Hair follicular keratinocyte (primary cell): ENCODE data around the gene ZNF77. TPM values are rescaled to one million over a fixed set of nuclear protein-coding genes. Genes with fewer than 3 reads are reported as not detected.

Experiments
- total RNA-seq: library from RNA; depleted of rRNA; stranded (reverse); fragments of >200 nt; gene quantifications from 2 replicates; pipeline ENCODE4 v1.2.3, GENCODE V29; 2015

The ZNF77 gene
- total RNA-seq = 1.4 and 3.3 TPM in 2 replicates

GRCh38 chr19:2944775-2945574 lies at the start of gene ZNF77:
ZNF77 (minus strand) TSS chr19:2944971; CDS start chr19:2944840, 131 bp downstream.

DNA sequence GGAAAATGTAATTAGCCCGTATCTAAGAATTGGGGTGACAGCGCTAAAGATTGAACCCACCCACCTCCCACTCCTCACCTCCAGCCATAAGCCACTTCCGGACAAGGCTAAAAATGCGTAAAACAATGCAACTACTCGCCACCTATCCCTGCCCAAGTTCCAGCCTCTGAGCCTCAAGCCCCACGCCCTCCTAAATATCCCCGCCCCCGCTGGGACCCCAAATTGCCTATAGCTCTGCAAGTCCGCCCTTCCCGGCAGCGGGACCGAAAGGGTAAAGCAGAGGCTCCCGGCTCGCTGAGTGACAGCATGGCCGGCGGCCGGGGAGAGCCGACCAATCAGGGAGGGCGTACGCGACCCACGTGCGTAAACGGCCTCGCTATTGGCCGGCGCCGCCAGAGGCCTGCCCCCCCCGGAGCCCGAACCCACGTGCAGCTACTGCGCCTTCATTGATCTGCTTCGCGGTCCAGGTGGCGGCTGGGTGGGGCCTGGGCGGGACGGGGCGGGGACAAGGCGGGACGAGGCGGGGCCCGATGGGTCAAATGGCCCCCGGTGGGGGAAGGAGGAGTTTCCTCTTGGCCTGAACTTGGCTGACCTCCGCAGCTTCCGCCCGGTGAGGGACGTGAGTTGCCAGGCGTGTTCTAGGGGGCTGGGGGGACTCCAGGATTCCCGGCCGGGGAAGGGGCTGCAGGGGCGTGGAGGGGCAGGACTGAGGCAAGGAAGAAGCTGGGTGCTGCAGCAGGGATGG lies 32.4 kb upstream of the ZNF77 start, which contains the start of gene TLE6:
TLE6 (plus strand) TSS at position 564 of the 745 bp plus-strand sequence. CDS start 670 bp downstream, outside the sequence.

GRCh38 chr19:2900296-2901252 lies 44.2 kb downstream of the ZNF77 start, which contains the start of gene ZNF57:
ZNF57 (plus strand) TSS chr19:2900928; CDS start chr19:2901046, 118 bp downstream.

Other genes starting within 250 kb of the ZNF77 start
- not detected in 2 replicates for gene GNG7, start 242.3 kb downstream of the ZNF77 start, total RNA-seq
- gene DIRAS1, start 223.6 kb downstream of the ZNF77 start, total RNA-seq = not detected in 2 replicates
- 41.8 and 56.8 TPM in 2 replicates for gene SLC39A3, start 205.0 kb downstream of the ZNF77 start, total RNA-seq
- 60.8 and 84.7 TPM in 2 replicates for gene SGTA, start 161.7 kb downstream of the ZNF77 start, total RNA-seq
- 75.8 and 139 TPM in 2 replicates for gene THOP1, start 159.5 kb downstream of the ZNF77 start, total RNA-seq
- gene ZNF554, start 125.1 kb downstream of the ZNF77 start, total RNA-seq = 1.1 and 1.6 TPM in 2 replicates
- 4.2 and 4.9 TPM in 2 replicates for gene ZNF555, start 103.5 kb downstream of the ZNF77 start, total RNA-seq
- gene ZNF556, start 77.6 kb downstream of the ZNF77 start, total RNA-seq = not detected in 2 replicates
- gene ZNF57, start 44.0 kb downstream of the ZNF77 start, total RNA-seq = 4.4 and 6.9 TPM in 2 replicates
- gene TLE6, start 32.6 kb upstream of the ZNF77 start, total RNA-seq = not detected in 2 replicates
- 0.11 and 1.5 TPM in 2 replicates for gene TLE2, start 84.3 kb upstream of the ZNF77 start, total RNA-seq
- 255 and 333 TPM in 2 replicates for gene TLE5, start 117.5 kb upstream of the ZNF77 start, total RNA-seq
- 47.6 and 50.9 TPM in 2 replicates for gene GNA11, start 149.4 kb upstream of the ZNF77 start, total RNA-seq
- 202 and 264 TPM in 2 replicates for gene GNA15, start 191.1 kb upstream of the ZNF77 start, total RNA-seq
- gene S1PR4, start 233.8 kb upstream of the ZNF77 start, total RNA-seq = 0.16 TPM in 1 of 2 replicates, not detected in the other
- gene NCLN, start 241.0 kb upstream of the ZNF77 start, total RNA-seq = 71.5 and 107 TPM in 2 replicates